ENCODE results near the gene UNC79.

Gene UNC79

GRCh38 chr14:93715279-93715927 is 284.7 kb downstream of the UNC79 start:
- TF ChIP-seq FOXP2 (optimal IDR thresholded peaks at IDR 0.05; ENCODE audit: borderline replicate concordance, extremely low read depth, extremely low read length, insufficient read depth): no peak
- no peak for TF ChIP-seq SIN3A (IDR thresholded peaks at IDR 0.05; ENCODE audit: borderline replicate concordance, insufficient read depth, low read length)
- no peak for TF ChIP-seq REST (IDR thresholded peaks at IDR 0.05; ENCODE audit: insufficient read depth in 1 of 2, low read depth in 2 of 2, low read length in 2 of 2)
- TF ChIP-seq TAF1 (IDR thresholded peaks at IDR 0.05; ENCODE audit: borderline replicate concordance, insufficient read depth, low read length): no peak
- TF ChIP-seq POLR2AphosphoS5 (IDR thresholded peaks at IDR 0.05; ENCODE audit: low read depth, low read length): no peak

GRCh38 chr14:93716002-93716745 is 285.4 kb downstream of the UNC79 start:
- TF ChIP-seq TAF1 (IDR thresholded peaks at IDR 0.05; ENCODE audit: borderline replicate concordance, insufficient read depth, low read length): no peak
- TF ChIP-seq POLR2AphosphoS5 (IDR thresholded peaks at IDR 0.05; ENCODE audit: low read depth, low read length): no peak
- no peak for TF ChIP-seq SIN3A (IDR thresholded peaks at IDR 0.05; ENCODE audit: borderline replicate concordance, insufficient read depth, low read length)
- TF ChIP-seq REST (IDR thresholded peaks at IDR 0.05; ENCODE audit: insufficient read depth in 1 of 2, low read depth in 2 of 2, low read length in 2 of 2): no peak
- TF ChIP-seq FOXP2 (optimal IDR thresholded peaks at IDR 0.05; ENCODE audit: borderline replicate concordance, extremely low read depth, extremely low read length, insufficient read depth): no peak

GRCh38 chr14:93716746-93717667 is 286.3 kb downstream of the UNC79 start:
- TF ChIP-seq POLR2AphosphoS5 (IDR thresholded peaks at IDR 0.05; ENCODE audit: low read depth, low read length) (no peak), SIN3A (IDR thresholded peaks at IDR 0.05; ENCODE audit: borderline replicate concordance, insufficient read depth, low read length) (no peak), REST (IDR thresholded peaks at IDR 0.05; ENCODE audit: insufficient read depth in 1 of 2, low read depth in 2 of 2, low read length in 2 of 2) (no peak), TAF1 (IDR thresholded peaks at IDR 0.05; ENCODE audit: borderline replicate concordance, insufficient read depth, low read length) (no peak), FOXP2 (optimal IDR thresholded peaks at IDR 0.05; ENCODE audit: borderline replicate concordance, extremely low read depth, extremely low read length, insufficient read depth) (no peak)

- TF ChIP-seq POLR2AphosphoS5 (IDR thresholded peaks at IDR 0.05; ENCODE audit: low read depth, low read length) (no peak), FOXP2 (optimal IDR thresholded peaks at IDR 0.05; ENCODE audit: borderline replicate concordance, extremely low read depth, extremely low read length, insufficient read depth) (no peak), REST (IDR thresholded peaks at IDR 0.05; ENCODE audit: insufficient read depth in 1 of 2, low read depth in 2 of 2, low read length in 2 of 2) (no peak), SIN3A (IDR thresholded peaks at IDR 0.05; ENCODE audit: borderline replicate concordance, insufficient read depth, low read length) (no peak), TAF1 (IDR thresholded peaks at IDR 0.05; ENCODE audit: borderline replicate concordance, insufficient read depth, low read length) (no peak)
These were observed 287.1 kb downstream of the UNC79 start for GRCh38 chr14:93717668-93718320.

Data from PFSK-1 (cell line).